Measurements from ENCODE around the gene GRK2. TPM values are rescaled to one million over a fixed set of nuclear protein-coding genes. Genes with fewer than 3 reads are reported as not detected.

Gene GRK2
- total RNA-seq, 1 experiment from 2014 or later, result 270 TPM

DNA sequence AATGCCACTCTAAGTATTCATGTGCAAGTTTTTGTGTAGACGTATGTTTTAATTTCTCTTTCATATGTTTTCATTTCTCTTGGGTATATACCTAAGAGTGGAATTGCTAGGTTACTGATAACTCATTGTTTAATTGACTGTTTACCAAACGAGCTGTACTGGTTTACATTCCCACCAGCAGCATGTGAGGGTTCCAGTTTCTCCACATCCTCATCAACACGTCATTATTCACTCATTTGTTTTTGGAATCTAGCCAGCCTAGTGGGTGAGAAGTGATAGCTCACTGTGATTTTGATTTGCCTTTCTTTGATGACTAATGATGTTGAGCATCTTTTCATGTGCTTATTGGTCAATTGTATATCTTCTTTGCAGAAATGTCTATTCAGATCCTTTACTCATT is 26.8 kb downstream of the GRK2 start:
- peak; percentile 77 for DNase-seq (ENCODE audit: low spot score)

DNA sequence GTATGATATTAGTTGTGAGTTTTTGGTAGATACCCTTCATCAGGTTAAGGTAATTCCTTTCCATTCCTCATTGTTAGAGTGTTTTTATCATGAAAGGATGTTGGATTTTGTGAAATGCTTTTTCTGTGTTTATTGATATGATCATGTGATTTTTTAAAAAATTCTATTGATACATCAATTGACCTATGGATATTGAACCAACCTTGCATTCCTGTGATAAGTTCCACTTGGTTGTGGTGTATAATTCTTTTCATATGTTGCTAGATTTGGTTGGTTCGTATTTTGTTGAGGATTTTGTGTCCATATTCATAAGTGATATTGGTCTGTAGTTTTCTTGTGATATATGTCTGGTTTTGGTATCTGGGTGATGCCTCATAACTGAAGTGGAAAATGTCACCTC is 29.6 kb downstream of the GRK2 start:
- DNase-seq (ENCODE audit: low spot score), result peak; percentile 44

DNA sequence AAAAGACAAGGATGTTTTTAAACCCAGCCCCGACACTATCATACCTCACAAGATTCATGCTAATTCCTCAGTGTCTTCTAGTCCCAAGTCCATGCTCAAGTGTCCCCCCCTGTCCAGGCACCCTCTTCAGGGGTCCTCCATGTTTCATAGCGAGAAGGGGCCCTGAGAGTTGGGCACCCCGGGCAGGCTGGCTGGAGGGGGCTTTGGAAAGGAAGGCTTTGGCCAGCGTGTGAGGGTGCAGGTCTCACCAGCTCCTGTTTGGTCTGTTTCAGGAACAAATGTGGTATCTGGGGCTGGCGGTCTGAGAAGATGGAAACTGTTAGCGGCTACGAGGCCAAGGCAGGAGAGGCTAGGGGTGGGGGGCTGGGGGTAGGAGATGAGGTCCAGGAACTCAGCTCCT is 32.5 kb downstream of the GRK2 start:
- no peak for DNase-seq (ENCODE audit: low spot score)

DNA sequence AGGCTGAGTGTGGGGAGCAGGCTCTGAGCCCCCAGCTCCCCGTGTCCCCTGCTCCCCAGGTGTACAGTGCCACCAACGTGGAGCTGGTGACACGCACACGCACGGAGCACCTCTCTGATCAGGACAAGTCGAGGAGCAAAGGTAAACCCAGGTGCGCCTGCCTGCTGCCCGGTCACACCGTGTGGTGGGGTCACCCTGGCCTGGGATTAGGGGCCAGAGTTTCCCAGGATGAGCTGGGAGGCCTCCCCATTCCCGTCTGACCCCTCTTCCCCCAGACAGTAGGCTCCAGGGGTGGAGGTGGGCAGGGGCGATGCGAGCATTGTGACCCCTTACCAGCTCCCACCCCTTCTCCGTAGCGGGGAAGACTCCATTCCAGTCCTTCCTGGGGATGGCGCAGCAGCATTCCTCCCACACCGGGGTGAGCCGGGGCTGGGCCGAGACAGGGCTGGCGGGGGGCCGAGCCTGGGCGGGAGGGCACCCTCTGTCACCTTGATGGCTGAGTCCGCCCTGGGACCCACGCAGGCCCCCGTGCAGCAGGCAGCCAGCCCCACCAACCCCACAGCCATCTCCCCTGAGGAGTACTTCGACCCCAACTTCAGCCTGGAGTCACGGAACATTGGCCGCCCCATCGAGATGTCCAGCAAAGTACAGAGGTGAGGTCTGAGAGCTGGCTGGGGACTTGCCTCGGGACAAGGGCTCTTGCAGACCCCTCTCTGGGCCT is 33.4 kb downstream of the GRK2 start:
- no peak for DNase-seq (ENCODE audit: low spot score)

DNA sequence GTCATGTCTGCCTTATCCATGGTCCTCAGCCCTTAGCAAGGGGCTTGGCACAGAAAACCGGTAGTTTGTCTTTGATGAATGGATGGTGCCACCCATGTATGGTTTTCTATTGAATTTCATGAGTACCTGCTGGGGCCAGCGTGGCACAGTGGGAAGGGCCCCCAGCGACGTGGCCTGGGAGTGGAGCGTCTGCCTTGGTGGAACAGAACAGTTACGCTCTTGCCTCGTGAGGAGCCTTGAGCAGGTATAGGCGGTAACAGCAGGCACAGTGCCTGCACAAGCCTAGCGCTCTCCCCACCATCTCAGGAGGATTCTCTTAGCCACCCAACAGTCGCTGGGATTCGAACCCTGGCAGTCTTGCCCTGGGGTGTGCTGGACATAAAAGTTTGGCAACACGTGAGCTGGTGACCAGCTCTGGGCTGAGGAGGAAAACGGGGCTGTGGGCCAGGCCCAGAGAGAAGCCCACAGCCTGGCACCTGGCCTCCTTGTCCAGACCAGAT is 34.0 kb downstream of the GRK2 start:
- DNase-seq (ENCODE audit: low spot score), result no peak

DNA sequence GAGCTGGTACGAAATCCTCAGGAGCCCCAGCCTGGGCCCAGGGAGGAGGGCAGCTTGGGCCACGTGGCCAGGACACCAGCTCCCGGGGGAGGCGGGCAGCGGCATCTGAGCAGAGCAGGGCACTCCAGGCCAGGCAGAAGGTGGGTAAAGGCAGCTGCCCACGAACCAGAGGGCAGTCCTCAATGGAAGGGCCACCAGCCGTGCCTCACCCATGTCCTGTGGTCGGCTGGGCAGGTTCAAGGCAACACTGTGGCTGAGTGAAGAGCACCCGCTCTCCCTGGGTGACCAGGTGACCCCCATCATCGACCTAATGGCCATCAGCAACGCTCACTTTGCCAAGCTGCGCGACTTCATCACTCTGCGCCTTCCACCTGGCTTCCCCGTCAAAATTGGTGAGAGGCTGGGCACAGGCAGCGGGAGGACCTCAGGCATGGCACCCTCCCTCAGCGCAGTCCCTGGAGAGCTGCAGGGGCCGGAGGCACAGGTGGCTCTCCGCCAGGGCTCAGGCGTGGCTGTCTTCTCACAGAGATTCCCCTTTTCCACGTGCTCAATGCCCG is 34.6 kb downstream of the GRK2 start:
- DNase-seq (ENCODE audit: low spot score), result no peak

DNA sequence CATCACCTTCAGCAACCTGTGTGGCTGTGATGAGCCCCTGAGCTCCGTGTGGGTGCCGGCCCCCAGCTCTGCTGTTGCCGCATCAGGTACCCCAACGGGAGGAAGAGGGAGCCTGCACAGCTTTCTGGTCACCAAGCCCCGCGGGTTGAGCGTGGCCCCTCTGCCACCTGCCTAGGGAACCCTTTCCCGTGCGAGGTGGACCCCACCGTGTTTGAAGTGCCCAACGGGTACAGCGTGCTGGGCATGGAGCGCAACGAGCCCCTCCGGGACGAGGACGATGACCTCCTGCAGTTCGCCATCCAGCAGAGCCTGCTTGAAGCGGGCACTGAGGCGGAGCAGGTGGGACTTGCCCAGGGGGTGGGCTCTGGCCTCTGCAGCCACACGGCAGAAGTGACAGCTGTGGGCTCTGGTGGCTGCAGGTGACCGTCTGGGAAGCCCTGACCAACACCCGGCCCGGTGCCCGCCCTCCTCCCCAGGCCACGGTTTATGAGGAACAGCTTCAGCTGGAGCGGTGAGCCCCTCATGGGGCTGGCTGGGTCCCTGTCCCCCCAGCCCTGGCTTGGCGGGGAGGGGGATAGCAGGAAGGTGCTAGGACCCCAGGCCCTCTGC is 35.1 kb downstream of the GRK2 start:
- DNase-seq (ENCODE audit: low spot score), result no peak

DNA sequence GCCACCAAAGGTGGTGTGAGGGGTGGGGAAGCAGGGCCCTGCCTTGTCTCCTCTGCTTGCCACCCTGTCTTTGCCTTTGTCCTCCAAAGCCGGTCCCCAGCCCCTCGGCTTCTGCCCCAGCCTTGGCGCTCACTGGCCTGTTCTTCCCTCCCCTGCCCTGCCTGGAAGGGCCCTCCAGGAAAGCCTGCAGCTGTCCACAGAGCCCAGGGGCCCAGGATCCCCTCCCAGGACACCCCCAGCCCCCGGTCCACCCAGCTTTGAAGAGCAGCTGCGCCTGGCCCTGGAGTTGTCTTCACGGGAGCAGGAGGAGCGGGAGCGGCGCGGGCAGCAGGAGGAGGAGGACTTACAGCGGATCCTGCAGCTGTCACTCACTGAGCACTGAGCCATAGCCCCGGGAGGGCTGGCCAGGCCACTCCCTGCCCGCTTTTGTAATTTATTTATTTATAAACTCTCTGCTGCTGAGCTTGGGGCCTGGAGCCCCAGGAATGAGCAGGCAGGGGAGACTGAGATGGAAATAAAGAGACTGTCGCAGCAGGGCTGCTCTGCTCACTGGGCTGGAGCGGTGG is 35.8 kb downstream of the GRK2 start:
- peak; percentile 84 for DNase-seq (ENCODE audit: low spot score)

DNA sequence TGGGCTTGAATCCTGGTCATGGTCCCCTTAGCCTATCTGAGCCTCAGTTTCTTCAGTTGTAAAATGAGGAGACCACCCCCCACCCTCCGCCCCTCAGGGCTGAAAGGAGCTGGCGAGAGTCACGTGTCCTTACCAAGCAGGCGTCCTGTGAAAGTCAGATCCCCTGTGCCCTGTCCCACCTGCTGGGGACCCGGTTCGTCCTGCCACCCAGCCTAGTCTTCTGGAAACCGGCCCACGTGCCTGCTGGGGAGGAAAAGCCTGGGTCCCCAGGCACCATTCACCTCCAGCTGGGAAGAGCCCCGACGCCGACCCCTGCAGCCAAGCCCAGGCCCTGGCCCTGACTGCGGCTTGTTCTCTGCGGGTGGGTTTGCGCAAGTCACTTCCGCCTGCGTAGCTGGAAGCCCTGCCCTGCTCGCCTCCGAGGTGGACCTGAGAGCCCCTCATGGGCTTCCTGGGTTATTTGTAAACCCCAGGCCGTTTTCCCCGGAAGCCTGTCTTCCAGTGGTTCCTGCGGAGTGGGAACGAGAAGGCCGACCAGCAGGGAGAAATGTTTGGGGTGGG is 36.4 kb downstream of the GRK2 start:
- DNase-seq (ENCODE audit: low spot score), result no peak

DNA sequence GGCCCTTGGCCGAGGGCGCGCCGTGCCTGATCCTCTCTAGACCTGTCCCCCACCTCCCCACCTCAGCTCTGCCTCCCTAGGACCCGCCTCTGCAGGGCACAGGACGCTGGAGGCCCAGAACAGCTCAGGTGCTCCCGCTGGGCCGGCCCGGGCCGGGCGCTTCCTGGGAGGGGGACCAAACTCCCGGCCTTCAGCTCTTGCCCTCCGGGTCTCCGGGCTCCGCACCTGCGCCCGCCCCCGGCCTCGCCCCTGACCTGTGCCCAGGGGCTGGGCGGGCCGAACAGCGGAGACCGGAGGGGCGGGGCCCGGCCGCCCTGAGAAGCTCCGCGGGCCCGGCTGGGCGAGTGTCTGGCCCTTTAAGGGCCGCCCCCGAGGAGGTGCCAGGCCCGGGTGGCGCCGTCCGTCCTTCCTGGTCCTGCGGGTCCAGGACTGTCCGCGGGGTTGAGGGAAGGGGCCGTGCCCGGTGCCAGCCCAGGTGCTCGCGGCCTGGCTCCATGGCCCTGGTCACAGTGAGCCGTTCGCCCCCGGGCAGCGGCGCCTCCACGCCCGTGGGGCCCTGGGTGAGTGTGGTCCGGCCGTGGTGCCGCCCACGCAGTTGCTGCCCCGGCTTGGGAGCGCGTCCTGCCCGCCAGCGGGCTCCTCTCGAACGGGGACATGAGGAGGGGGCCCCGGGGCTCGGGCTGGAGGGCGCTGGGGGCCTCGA is 37.0 kb downstream of the GRK2 start, which contains the start of gene SSH3:
Gene SSH3 (plus strand): TSS at position 399 of the 703 bp plus-strand sequence. CDS start 96 bp downstream, at position 495.
- DNase-seq (ENCODE audit: low spot score), result peak; percentile 97

DNA sequence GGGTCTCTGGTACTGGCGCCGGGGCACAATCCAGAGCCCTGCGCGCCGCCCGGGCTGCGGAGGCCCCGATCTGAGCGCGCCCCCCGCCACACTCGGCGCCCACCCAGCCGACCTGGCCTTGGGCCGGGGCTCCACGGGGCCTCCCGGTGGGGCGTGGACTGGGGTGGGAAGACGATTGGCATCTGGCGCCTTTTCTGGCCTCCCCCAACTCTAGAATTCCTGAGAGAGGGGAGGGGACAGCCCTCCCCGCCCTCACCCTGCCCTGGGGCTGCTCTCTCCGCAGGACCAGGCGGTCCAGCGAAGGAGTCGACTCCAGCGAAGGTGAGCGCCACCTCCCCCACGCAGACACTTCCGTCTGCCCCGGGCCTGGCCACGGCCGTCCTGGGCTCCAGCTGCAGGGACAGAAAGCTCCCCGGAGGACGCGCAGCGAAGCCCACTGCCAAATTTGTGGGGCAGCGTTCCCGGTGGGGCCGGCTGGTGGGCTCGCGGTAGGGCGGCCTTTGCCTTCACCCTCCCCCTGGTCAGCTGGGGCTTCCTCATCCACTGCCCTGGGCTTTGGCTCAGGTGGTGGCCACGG is 37.6 kb downstream of the GRK2 start:
- DNase-seq (ENCODE audit: low spot score), result peak; percentile 82

DNA sequence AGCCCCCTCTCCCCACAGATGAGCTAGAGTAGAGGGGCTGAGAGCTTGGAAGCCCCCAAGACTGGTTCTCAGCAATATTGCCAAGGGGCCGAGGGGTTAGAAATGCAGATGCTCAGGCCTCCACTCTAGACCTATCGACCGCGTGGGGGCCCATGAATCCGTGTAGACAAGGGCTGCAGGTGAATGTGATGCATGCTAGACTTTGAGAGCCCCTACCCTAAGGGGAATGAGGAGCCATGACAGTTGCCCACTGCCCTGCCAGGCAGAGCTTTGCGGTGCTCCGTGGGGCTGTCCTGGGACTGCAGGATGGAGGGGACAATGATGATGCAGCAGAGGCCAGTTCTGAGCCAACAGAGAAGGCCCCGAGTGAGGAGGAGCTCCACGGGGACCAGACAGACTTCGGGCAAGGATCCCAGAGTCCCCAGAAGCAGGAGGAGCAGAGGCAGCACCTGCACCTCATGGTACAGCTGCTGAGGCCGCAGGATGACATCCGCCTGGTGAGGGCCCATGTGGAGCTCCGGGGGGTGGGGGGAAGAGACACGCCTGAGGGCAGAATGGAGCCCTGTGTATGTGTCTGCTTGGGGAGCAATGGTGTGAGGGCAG is 38.3 kb downstream of the GRK2 start:
- DNase-seq (ENCODE audit: low spot score), result peak; percentile 38

DNA sequence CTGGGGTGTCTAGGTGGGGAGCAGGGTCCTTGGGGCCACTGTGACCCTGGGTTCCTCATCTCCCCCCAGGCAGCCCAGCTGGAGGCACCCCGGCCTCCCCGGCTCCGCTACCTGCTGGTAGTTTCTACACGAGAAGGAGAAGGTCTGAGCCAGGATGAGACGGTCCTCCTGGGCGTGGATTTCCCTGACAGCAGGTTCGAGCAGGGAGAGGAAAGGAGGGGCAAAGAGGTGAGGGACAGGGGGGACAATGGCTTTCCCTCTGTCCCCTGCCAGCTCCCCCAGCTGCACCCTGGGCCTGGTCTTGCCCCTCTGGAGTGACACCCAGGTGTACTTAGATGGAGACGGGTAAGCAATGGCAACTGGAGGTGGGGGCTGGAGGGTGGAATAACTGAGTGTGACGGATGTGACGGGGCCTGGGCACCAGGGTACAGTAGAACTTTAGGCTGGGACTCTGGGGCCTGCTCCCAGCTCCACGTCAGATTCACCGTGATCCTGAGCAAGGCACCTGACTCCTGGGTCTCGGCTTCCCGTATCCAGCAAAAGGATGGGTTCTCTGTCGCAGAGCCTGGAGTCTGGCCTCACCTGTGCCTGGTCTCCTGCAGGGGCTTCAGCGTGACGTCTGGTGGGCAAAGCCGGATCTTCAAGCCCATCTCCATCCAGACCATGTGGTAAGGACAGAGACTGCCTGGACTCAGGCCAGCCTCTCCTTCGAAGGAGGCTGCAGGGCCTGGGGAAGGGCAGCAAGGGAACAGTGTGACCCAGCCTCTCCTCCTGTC is 40.7 kb downstream of the GRK2 start:
- DNase-seq (ENCODE audit: low spot score), result no peak

DNA sequence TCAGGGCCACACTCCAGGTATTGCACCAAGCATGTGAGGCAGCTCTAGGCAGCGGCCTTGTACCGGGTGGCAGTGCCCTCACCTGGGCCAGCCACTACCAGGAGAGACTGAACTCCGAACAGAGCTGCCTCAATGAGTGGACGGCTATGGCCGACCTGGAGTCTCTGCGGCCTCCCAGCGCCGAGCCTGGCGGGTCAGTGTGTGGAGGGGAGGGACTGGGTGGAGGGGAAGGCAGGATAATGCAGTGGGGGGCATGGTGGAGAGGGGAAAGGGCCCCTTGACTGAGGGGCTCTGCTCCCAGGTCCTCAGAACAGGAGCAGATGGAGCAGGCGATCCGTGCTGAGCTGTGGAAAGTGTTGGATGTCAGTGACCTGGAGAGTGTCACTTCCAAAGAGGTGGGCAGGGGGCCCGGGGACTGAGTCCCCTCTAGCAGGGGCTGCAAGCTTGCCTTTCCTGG is 41.3 kb downstream of the GRK2 start:
- no peak for DNase-seq (ENCODE audit: low spot score)

DNA sequence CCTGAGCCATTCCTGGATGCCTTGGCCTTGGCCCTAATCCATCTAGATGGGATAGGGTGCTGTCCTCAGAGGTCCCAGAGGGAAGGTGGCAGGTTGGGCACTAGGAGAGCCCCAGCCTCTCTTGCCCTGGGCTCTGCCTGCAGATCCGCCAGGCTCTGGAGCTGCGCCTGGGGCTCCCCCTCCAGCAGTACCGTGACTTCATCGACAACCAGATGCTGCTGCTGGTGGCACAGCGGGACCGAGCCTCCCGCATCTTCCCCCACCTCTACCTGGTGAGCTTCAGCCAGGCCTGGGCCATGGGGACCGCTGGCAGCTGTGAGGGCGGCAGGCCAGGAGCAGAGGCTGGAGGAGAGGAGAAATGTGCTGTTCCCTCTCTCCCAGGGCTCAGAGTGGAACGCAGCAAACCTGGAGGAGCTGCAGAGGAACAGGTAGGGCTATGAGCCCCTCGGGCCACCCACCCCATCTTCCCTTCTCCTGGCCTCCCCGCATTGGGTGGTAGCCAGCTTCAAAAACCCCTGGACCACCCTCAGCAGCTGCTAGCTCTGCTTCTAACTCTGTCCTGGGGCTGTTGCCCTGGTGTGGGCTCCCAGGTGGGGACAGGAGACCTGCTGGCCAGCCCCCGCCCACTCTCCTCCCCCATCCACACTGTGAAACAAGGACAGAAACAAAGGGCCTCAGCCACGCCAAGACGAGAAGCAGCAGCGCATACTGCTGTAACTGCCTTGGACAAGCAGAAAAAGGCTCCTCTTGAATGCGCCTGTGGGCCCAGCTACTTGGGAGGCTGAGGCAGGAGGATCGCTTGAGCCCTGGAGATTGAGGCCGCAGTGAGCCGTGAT is 42.0 kb downstream of the GRK2 start:
- DNase-seq (ENCODE audit: low spot score), result no peak

DNA sequence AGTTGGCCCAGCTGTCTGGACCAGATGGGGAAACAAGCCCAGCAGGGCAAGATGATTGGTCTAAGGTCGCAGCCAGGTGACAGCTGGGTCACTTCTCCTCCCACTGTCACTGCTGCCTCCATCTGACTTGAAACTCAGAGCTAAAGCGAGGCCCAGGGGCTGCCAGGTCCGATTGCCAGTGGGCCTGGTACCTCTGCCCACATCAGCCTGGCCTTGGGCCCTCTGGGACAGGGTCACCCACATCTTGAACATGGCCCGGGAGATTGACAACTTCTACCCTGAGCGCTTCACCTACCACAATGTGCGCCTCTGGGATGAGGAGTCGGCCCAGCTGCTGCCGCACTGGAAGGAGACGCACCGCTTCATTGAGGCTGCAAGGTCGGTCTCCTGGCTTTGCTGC is 42.9 kb downstream of the GRK2 start:
- no peak for DNase-seq (ENCODE audit: low spot score)

DNA sequence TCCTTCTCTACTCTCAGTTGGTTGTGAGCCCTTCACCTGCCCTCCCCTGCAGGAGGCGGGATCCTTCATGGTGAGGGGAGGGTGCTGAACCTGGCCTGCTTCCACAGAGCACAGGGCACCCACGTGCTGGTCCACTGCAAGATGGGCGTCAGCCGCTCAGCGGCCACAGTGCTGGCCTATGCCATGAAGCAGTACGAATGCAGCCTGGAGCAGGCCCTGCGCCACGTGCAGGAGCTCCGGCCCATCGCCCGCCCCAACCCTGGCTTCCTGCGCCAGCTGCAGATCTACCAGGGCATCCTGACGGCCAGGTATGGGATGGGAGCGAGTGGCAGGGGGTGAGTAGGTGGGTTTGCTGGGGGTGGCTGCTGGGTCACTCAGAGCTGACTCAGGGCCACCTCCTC is 43.4 kb downstream of the GRK2 start:
- DNase-seq (ENCODE audit: low spot score), result no peak

DNA sequence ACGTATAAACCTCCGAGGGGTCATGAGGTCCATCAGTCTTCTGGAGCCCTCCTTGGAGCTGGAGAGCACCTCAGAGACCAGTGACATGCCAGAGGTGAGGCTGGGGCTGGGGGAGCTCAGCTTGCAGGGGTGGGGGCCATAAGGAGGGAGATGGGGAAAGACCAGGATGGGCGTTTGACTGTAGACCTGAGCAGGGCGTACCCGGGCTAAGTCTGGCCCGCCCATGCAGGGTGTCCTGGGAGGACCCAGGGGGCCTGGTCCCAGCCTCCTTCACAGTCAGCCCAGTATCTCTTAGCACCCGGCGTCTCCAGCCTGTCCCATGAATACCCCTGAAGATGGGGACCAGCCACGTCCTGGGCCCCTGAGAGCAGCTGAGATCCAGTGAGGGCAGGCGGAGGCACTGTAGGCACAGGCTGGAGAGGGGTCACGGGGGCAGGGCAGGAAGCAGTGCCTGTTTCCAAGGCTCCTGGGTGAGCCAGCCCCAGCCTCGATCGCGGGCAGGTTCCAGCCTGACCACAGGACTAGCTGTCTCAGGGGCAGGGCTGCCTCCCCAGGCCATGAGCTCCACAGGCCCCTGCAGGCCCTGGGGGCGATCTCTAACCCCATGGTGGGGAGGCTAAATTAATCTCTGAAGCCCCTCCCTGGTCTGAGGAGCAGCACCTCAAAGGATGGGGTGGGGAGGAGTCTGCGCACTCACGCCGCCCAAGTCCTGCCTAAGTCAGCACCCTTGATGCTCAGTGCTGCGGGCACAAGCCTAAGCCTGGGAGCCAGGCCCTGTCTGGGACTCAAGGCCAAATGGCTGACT is 44.2 kb downstream of the GRK2 start:
- DNase-seq (ENCODE audit: low spot score), result peak; percentile 22

Measured in HT-29 (cell line).